ENCODE results near the gene CCL8.

The CCL8 gene

GRCh38 chr17:34319039-34319483, at the start of gene CCL8:
Gene CCL8, plus strand, starts transcription at chr17:34319435. Its CDS starts 67 bp downstream, at chr17:34319502.
- no peak for DNase-seq

GRCh38 chr17:34269969-34270368, 49.3 kb upstream of the CCL8 start, which contains the start of gene CCL7:
Gene CCL7, plus strand, starts transcription at chr17:34270221. Its CDS starts 70 bp downstream, at chr17:34270291.
- DNase-seq = no peak

GRCh38 chr17:34275881-34276280, 43.4 kb upstream of the CCL8 start:
- no peak for DNase-seq

- no peak for DNase-seq
Observed at GRCh38 chr17:34276826-34277225, 42.4 kb upstream of the CCL8 start.

- no peak for DNase-seq
Observed at GRCh38 chr17:34283571-34283970, 35.7 kb upstream of the CCL8 start.

GRCh38 chr17:34285286-34285792, 33.9 kb upstream of the CCL8 start, which contains the start of gene CCL11:
Gene CCL11, plus strand, starts transcription at chr17:34285742. Its CDS starts 67 bp downstream, at chr17:34285809.
- no peak for DNase-seq

- DNase-seq = no peak
Observed at GRCh38 chr17:34287875-34288274, 31.4 kb upstream of the CCL8 start.

- no peak for DNase-seq
Observed at GRCh38 chr17:34290586-34290985, 28.6 kb upstream of the CCL8 start.

GRCh38 chr17:34291721-34292348, 27.4 kb upstream of the CCL8 start:
- DNase-seq = no peak

GRCh38 chr17:34299027-34299426, 20.2 kb upstream of the CCL8 start:
- DNase-seq = no peak

GRCh38 chr17:34299956-34300577, 19.2 kb upstream of the CCL8 start:
- DNase-seq = no peak

- no peak for DNase-seq
Observed at GRCh38 chr17:34300652-34301370, 18.4 kb upstream of the CCL8 start.

- DNase-seq = no peak
Observed at GRCh38 chr17:34301986-34302385, 17.2 kb upstream of the CCL8 start.

- DNase-seq = no peak
Observed at GRCh38 chr17:34302636-34303035, 16.6 kb upstream of the CCL8 start.

- DNase-seq = no peak
Observed at GRCh38 chr17:34303606-34304005, 15.6 kb upstream of the CCL8 start.

GRCh38 chr17:34305061-34305460, 14.2 kb upstream of the CCL8 start:
- DNase-seq = no peak

GRCh38 chr17:34305606-34306005, 13.6 kb upstream of the CCL8 start:
- DNase-seq = no peak

GRCh38 chr17:34306466-34306865, 12.8 kb upstream of the CCL8 start:
- DNase-seq = no peak

- DNase-seq = no peak
Observed at GRCh38 chr17:34307110-34307509, 12.1 kb upstream of the CCL8 start.

GRCh38 chr17:34308371-34308770, 10.9 kb upstream of the CCL8 start:
- DNase-seq = no peak

GRCh38 chr17:34311291-34311690, 7.9 kb upstream of the CCL8 start:
- DNase-seq = no peak

- DNase-seq = no peak
Observed at GRCh38 chr17:34312080-34312479, 7.2 kb upstream of the CCL8 start.

GRCh38 chr17:34313164-34313563, 6.1 kb upstream of the CCL8 start:
- no peak for DNase-seq

- DNase-seq = no peak
Observed at GRCh38 chr17:34314279-34314678, 5.0 kb upstream of the CCL8 start.
